Choroid plexus epithelial cell (primary cell): ENCODE results near the gene NCCRP1.

Source experiments
- DNase-seq: peaks from one replicate; pipeline ENCODE4 v3.0.0-alpha.2; 2010; ENCODE audit warnings: low read depth
- H3K4me3 ChIP-seq: 2 replicates; pipeline ENCODE4 v1.5.1; 2011; ENCODE audit warnings: low read depth, mild to moderate bottlenecking, control low read depth, low read length, moderate library complexity
- CTCF ChIP-seq: conservative IDR thresholded peaks from 2 replicates; pipeline ENCODE4 v1.5.1; 2011; ENCODE audit warnings: low read depth, mild to moderate bottlenecking, control low read depth, inconsistent platforms, low read length, moderate library complexity

The NCCRP1 gene

DNA sequence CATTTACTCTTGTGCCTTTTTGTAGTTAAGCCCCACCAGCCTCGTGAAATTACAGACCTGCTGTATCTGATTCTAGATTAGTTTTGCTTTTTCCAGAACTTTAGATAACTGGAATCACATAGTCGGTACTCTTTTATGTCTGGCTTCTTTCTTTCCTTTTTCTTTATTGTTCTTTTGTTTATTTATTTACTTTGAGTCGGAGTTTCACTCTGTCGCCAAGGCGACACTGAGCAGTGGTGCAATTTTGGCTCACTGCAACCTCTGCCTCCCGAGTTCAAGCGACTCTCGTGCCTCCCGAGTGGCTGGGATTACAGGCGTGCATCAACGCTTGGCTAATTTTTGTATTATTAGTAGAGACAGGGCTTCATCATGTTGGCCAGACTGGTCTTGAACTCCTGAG lies 6.0 kb upstream of the NCCRP1 start:
- no peak for DNase-seq
- no peak for TF ChIP-seq CTCF
- H3K4me3 ChIP-seq, result no peak overlapping the region

- H3K4me3 ChIP-seq, result no peak overlapping the region
- TF ChIP-seq CTCF, result no peak
- DNase-seq, result peak; percentile 4
Observed at GRCh38 chr19:39192846-39193245, 3.9 kb upstream of the NCCRP1 start.

- peak; percentile 31 for DNase-seq
- H3K4me3 ChIP-seq, result no peak overlapping the region
- TF ChIP-seq CTCF, result no peak
Observed at GRCh38 chr19:39193803-39194202, 3.0 kb upstream of the NCCRP1 start.

- DNase-seq, result no peak
Observed at GRCh38 chr19:39194832-39195542, 1.8 kb upstream of the NCCRP1 start.

GRCh38 chr19:39195755-39196154 lies 1.0 kb upstream of the NCCRP1 start:
- DNase-seq, result no peak
- no peak for TF ChIP-seq CTCF

More at GRCh38 chr19:39194832-39195542, 1.8 kb upstream of the NCCRP1 start:
- TF ChIP-seq CTCF, result no peak
- H3K4me3 ChIP-seq, result no peak overlapping the region

DNA sequence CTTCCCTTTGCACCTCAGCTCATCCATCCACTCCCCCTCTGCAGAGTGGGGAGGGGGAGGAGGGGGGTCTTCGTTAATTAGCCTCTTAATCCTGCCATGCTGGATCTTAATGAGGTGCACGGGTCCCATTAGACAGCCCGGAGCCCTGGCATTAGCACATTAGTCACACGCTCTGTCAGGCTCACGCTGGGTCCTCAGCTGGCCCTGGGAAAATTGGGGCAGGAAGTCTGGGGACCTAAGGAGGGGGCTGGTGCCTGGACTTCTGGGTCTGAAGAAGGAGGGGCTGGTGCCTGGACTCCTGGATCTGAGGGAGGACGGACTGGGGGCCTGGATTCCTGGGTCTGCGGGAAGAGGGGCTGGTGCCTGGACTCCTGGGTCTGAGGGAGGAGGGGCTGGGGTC lies 444 bp upstream of the NCCRP1 start:
- DNase-seq, result no peak
- TF ChIP-seq CTCF, result no peak
- no peak overlapping the region for H3K4me3 ChIP-seq

More at GRCh38 chr19:39195755-39196154, 1.0 kb upstream of the NCCRP1 start:
- H3K4me3 ChIP-seq, result no peak overlapping the region

- no peak for TF ChIP-seq CTCF
- no peak overlapping the region for H3K4me3 ChIP-seq
- no peak for DNase-seq
Observed at GRCh38 chr19:39197808-39198207, 1.0 kb downstream of the NCCRP1 start.
